Stimulated activated CD8-positive, alpha-beta memory T cell treated with anti-CD3 and anti-CD28 coated beads, Interleukin-12 subunit alpha, Interleukin-12 subunit beta, amount 100 ng/mL, for 1 hour (primary cell): ENCODE measurements around the gene TRIM28.
A peak's percentile ranks its signal among the peaks of the same experiment; 100 is the strongest.

Source experiments
- DNase-seq: peaks from one replicate; pipeline ENCODE4 v3.0.0-alpha.2; 2020; ENCODE audit warnings: low read depth

TRIM28 gene

GRCh38 chr19:58579473-58580142, 35.7 kb downstream of the TRIM28 start:
- no peak for DNase-seq

GRCh38 chr19:58581227-58582141, 37.6 kb downstream of the TRIM28 start:
- DNase-seq, result peak; percentile 82

DNA sequence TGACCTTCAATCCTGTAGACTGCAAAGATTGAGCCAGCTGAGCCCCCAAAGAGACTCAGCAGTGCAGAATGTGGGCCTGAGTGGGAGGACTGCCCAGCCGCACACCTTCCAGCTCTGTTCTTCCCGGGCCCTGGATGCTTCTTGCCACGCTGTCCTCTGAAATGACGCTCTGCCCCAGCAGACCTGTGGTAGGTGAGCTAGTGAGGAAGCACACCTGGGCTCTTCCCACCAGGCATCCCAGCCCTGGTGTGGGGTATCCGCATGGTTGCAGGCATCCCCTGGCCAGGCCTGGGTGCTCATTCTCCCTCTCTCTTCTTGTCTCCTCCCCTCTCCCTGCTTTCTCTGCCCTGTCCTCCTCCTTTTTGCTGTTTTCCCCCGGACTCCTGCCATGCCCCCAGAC, 39.1 kb downstream of the TRIM28 start:
- no peak for DNase-seq

DNA sequence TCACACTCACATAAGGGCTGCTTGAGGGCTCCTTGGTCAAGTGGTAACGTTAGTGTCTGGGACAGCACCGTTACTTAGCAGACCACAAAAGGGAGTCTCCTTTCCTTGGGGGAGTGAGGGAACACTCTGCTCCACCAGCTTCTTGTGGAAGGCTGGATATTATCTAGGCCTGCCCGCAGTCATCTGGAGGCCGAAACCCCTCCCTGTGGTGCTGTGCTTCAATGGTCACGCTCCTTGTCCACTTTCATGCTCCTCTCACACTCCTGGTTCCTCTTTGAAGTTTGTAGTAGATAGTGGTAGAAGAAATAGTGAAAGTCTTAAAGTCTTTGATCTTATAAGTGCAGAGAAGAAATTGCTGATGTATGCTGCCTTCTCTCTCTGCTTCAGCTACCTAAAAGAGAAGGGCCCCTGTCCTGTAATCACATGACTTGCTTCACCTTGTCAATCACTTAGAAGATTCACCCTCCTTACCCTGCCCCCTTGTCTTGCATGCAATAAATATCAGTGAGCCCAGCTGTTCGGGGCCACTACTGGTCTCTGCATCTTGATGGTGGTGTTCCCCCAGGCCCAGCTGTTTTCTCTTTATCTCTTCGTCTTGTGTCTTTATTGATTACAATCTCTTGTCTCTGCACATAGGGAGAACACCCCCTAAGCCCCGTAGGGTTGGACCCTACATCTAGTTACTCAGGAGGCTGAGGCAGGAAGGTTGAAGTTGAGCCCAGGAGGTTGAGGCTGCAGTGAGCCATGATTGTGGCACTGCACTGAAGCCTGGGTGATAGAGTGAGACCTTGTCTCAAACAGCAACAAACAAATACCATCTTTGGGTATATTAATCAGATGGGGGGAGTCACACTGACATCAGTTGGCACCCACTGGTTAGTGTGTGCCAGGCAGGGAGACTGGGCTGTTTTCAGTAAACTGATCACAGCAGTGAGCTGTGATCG, 40.9 kb downstream of the TRIM28 start:
- DNase-seq, result no peak

GRCh38 chr19:58585442-58586132, 41.7 kb downstream of the TRIM28 start:
- no peak for DNase-seq

DNA sequence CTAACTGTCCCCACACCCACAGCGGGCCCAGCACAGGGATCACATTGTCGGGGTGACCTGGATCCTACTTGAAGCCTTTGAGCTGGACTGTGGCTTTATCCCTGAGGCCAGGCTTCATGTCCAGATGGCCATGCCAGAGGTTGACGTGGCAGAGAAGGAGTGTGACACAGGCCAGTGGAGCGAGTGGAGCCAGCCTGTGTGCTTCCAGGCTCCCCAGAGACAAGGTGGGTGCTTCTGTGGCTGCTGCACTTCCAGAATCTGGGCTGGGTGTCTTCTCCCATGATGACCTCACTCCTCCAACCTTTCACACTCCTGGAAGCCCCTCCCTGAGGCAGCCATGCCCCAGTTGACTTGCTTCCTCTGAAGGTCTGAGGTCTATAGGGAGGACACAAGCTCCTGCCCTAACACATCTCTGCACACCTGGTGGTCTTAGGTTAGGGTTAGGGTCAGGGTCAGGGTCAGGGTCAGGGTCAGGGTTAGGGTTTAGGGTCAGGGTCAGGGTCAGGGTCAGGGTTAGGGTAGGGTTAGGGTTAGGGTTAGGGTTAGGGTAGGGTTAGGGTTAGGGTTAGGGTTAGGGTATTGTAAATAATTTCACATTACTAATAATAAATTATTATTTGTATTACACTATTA, 42.4 kb downstream of the TRIM28 start:
- DNase-seq, result no peak
